NCI-H345 (cell line): ENCODE measurements around the gene CACNG1.
"Not testable (repeated sequence)": the region's sequence is repeated elsewhere in the genome, so short reads cannot be mapped to it uniquely, and the experiment has no call there.

Experiments
- DNase-seq: peaks from one replicate; lab custom pipeline; 2025; lab: John Stamatoyannopoulos, UW

Gene CACNG1

GRCh38 chr17:67080804-67081203 lies 36.5 kb downstream of the CACNG1 start:
- no peak for DNase-seq

- no peak for DNase-seq
Measured at GRCh38 chr17:67082107-67082506, 37.8 kb downstream of the CACNG1 start.

GRCh38 chr17:67085406-67085805 lies 41.1 kb downstream of the CACNG1 start:
- no peak for DNase-seq

- DNase-seq = no peak
Measured at GRCh38 chr17:67088639-67089038, 44.3 kb downstream of the CACNG1 start.

- no peak for DNase-seq
Measured at GRCh38 chr17:67090341-67090740, 46.0 kb downstream of the CACNG1 start.

GRCh38 chr17:67092291-67092690 lies 47.9 kb downstream of the CACNG1 start:
- no peak for DNase-seq

GRCh38 chr17:67092710-67093109 lies 48.4 kb downstream of the CACNG1 start:
- not testable (repeated sequence) for DNase-seq

GRCh38 chr17:67093348-67093747 lies 49.0 kb downstream of the CACNG1 start:
- DNase-seq = no peak

- DNase-seq = not testable (repeated sequence)
Measured at GRCh38 chr17:67095291-67095690, 50.9 kb downstream of the CACNG1 start.

GRCh38 chr17:67095803-67096202 lies 51.4 kb downstream of the CACNG1 start:
- no peak for DNase-seq

- no peak for DNase-seq
Measured at GRCh38 chr17:67096609-67097008, 52.3 kb downstream of the CACNG1 start.

- no peak for DNase-seq
Measured at GRCh38 chr17:67098006-67098405, 53.7 kb downstream of the CACNG1 start.

GRCh38 chr17:67104641-67105040 lies 60.3 kb downstream of the CACNG1 start:
- not testable (repeated sequence) for DNase-seq

- DNase-seq = no peak
Measured at GRCh38 chr17:67105213-67105612, 60.9 kb downstream of the CACNG1 start.
